CD4-positive, alpha-beta T cell (primary cell): Measurements from ENCODE around the gene PTPRE. TPM values are rescaled to one million over a fixed set of nuclear protein-coding genes. Genes with fewer than 3 reads are reported as not detected.

Experiments
- ATAC-seq: fragments of 200-7000 bp; cut with Tn5 transposase; one replicate; pipeline ENCODE4 v1.10.0; 2022; ENCODE audit warnings: mild to moderate bottlenecking; ENCODE audit not compliant: poor library complexity
- CTCF ChIA-PET: fragments of 350-600 bp; sonication (Branson Sonifier 250); formaldehyde crosslinking; loops from one replicate; lab custom pipeline; 2021; ENCODE audit warnings: antibody characterized with exemption, inconsistent platforms; lab: Charles Lee
- POLR2A ChIA-PET: fragments of 350-600 bp; sonication (Branson Sonifier 250); formaldehyde crosslinking; loops from one replicate; lab custom pipeline; 2021; ENCODE audit warnings: antibody characterized with exemption, inconsistent platforms; lab: Charles Lee
- DNase-seq, 14 experiments: peaks; one replicate each; pipeline ENCODE4 v3.0.0-alpha.2; 2013 to 2020; ENCODE audit warnings: mixed read lengths in 2 of 14
- H3K27ac ChIP-seq, 2 donors: one replicate each; pipeline versions ENCODE4 v1.5.1 to v1.7.0; 2013; ENCODE audit warnings: low read length in 2 of 2, low read depth in 1 of 2, mild to moderate bottlenecking in 1 of 2
- H3K27me3 ChIP-seq, 2 experiments: 1 replicate in 1 of 2; 2 replicates in 1 of 2; pipeline versions ENCODE4 v1.6.1 to v1.7.0; 2013; ENCODE audit warnings: low read length in 2 of 2, control low read depth in 1 of 2, mild to moderate bottlenecking in 1 of 2, moderate library complexity in 1 of 2; ENCODE audit not compliant: insufficient read depth in 2 of 2, control insufficient read depth in 1 of 2
- H3K36me3 ChIP-seq: one replicate; pipeline ENCODE4 v1.6.1; 2013; ENCODE audit warnings: low read length, control low read depth; ENCODE audit not compliant: insufficient read depth
- H3K4me1 ChIP-seq: one replicate; pipeline ENCODE4 v1.6.1; 2013; ENCODE audit warnings: low read length, control low read depth; ENCODE audit not compliant: insufficient read depth
- H3K4me3 ChIP-seq: one replicate; pipeline ENCODE4 v1.5.1; 2013; ENCODE audit warnings: mild to moderate bottlenecking, low read length, moderate library complexity
- H3K9me3 ChIP-seq, 2 experiments: 1 replicate in 1 of 2; 2 replicates in 1 of 2; pipeline versions ENCODE4 v1.6.1 to v1.7.0; 2013; ENCODE audit warnings: low read length in 2 of 2, mild to moderate bottlenecking in 2 of 2, control low read depth in 1 of 2, moderate library complexity in 1 of 2; ENCODE audit not compliant: control insufficient read depth in 1 of 2, insufficient read depth in 1 of 2
- H3K27ac Mint-ChIP-seq: one replicate; pipeline ENCODE4 v1.8.0; 2020; ENCODE audit warnings: mixed read lengths
- H3K27me3 Mint-ChIP-seq: one replicate; pipeline ENCODE4 v1.8.0; 2021; ENCODE audit warnings: mixed read lengths
- H3K36me3 Mint-ChIP-seq: one replicate; pipeline ENCODE4 v1.8.0; 2021; ENCODE audit warnings: low read depth, mixed read lengths
- H3K4me1 Mint-ChIP-seq: one replicate; pipeline ENCODE4 v1.8.0; 2021; ENCODE audit warnings: low read depth, mixed read lengths
- H3K4me3 Mint-ChIP-seq: one replicate; pipeline ENCODE4 v1.8.0; 2020; ENCODE audit warnings: mild to moderate bottlenecking, mixed read lengths
- H3K9me3 Mint-ChIP-seq: one replicate; pipeline ENCODE4 v1.8.0; 2020; ENCODE audit warnings: mixed read lengths
- CTCF ChIP-seq: fragments of 200-600 bp; IDR thresholded peaks from one replicate; pipeline ENCODE4 v1.8.0; 2022; ENCODE audit warnings: antibody characterized with exemption, mild to moderate bottlenecking
- intact Hi-C, 2 experiments: fragments of 100-400 bp; cut with DNase I in 1 of 2; cut with micrococcal nuclease in 1 of 2; formaldehyde crosslinking; loops; one replicate each; pipeline versions ENCODE4 v1.15.1 to v1.9.0; 2023 to 2025; cut with DNase I, micrococcal nuclease
- total RNA-seq, 174 experiments: library from RNA in 2 of 174; stranded (reverse) in 2 of 174; gene quantifications; one replicate each; pipeline ENCODE4 v1.2.3 and lab custom pipeline; 2021 to 2026

The PTPRE gene
- total RNA-seq, 2 experiments from 2014 or later, result 47.6 to 55.1 TPM

DNA sequence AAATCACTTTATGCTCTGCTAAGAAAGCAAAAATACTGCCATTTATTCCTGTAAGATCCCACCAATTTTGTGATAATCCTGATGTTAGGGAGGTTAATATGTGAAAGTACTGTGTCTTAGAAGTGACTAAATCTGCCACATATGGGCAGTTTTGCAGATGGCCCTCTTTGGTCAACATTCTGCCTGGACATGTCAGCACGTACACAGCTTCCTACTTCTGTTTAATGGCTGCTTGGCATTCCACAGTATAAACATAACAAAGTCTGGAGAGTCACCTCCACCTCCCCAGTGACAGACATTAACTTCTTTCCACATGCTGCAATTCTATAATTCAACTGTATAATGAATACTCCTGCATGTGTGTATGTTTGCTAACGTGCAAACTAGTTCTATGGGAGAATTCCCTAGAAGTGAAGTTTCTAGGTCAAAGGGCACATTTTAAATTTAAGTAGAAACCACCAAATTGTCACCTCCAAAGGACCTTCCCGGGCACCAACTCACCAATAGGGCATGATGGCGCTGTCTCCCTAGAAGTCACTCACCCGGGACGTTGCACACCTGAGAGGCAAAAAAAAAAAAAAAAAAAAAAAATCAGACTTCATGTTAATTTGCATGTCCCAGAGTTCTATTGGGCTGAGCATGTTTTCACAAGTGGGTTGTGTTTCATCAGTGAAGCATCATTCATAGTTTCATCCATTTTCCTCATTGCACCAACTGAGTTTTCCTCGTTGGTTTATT lies 180.4 kb downstream of the PTPRE start:
- Histone ChIP-seq H3K4me3 (no peak overlapping the region), H3K36me3 (peaks cover 29% of the 10 kb centered on the region), H3K4me1 (peaks cover 5% of the 10 kb centered on the region), H3K9me3 (no peaks in the 10 kb centered on the region), H3K27ac (no peak overlapping the region), H3K27me3 (no peaks in the 10 kb centered on the region)
- ATAC-seq, result no peak
- TF ChIP-seq CTCF, result no peak
- POLR2A ChIA-PET, result no interaction called here
- Mint-ChIP-seq H3K27me3 (no peaks in the 10 kb centered on the region), H3K4me3 (no peak overlapping the region), H3K27ac (no peak overlapping the region), H3K36me3 (peaks cover 25% of the 10 kb centered on the region), H3K4me1 (no peaks in the 10 kb centered on the region), H3K9me3 (no peaks in the 10 kb centered on the region)
- CTCF ChIA-PET, result no interaction called here
- peak in 3 of 14 experiments; percentile 23 to 47 (median 23) for DNase-seq
- intact Hi-C loops, result no loop called here

DNA sequence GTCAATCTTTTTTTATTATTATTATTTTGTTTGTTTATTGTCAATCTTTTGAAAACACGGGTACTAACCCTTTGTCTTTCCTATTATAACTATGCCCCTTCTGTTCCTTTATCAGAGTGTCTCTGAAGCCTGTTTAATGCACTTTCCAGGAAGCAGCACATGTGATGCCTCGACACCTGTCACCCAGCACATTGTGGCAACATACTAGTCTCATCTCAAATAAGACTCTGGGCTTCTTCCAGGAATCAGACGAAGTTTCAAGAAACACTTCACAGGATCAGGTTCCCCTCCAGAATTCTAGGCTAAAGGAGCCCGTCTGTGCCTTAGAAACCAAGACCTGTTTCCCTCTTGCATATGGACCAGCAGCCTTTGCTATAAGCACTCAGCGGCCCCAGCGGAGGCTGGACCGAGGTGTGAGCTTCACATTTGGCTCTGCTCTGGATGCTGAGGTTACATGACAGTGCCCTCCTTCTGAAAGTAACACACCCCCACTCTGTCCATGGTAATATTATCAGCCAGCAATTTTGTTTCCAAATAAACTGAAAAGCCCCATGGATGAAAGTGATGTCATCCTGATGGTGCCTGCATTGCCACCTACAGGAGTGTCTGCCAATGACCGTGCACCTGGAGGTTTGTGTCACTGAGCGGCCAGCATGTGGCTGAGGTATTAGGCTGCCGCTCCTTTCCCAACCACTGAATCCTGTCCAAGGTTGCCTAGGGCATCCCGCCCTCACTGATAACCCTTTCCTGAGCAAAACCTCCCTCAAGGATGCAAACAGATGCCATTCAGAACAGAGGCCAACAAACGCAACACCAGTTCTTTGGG lies 181.2 kb downstream of the PTPRE start:
- H3K27ac ChIP-seq, result no peak overlapping the region
- ChIA-PET POLR2A (no interaction called here), CTCF (no interaction called here)
- no peaks in the 10 kb centered on the region for H3K27me3 ChIP-seq
- ATAC-seq (no peak), DNase-seq (no peak)
- Mint-ChIP-seq H3K27me3 (no peaks in the 10 kb centered on the region), H3K36me3 (peaks cover 25% of the 10 kb centered on the region), H3K27ac (no peak overlapping the region), H3K4me1 (no peaks in the 10 kb centered on the region), H3K9me3 (no peaks in the 10 kb centered on the region), H3K4me3 (no peak overlapping the region)
- H3K36me3 ChIP-seq, result peaks cover 21% of the 10 kb centered on the region
- H3K4me1 ChIP-seq, result peaks cover 5% of the 10 kb centered on the region
- intact Hi-C loops, result no loop called here
- no peak for TF ChIP-seq CTCF
- H3K9me3 ChIP-seq, result no peaks in the 10 kb centered on the region
- H3K4me3 ChIP-seq, result no peak overlapping the region

DNA sequence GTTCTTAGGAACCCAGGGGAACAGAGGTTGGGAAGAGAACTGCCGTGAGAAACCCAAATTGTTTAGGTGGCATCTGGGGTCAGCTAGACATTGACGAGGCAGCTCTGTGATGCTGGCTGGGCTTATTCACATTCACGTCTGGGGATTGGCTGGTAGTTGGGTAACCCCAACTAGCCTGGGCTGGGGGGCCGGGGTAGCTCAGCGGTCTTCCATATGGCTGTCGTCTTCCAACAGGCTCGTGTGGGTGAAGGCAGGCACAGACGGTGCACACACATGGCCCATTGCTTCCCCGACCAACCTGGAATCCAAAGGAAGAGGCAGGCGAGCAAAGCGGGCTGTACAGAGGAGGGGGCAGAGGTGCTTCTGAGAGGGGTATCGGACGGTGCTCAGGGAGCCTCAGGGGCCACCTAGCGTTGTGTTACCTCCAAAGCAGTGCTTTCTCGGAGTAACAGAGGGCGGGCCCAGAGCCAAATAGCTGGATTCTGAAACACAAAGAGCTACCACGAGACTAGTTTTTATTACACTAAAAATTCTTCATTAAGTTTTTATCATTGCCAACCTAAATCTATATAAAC lies 184.8 kb downstream of the PTPRE start:
- Histone ChIP-seq H3K4me3 (no peak overlapping the region), H3K36me3 (no peaks in the 10 kb centered on the region), H3K4me1 (peaks cover 23% of the 10 kb centered on the region), H3K9me3 (no peaks in the 10 kb centered on the region), H3K27me3 (no peaks in the 10 kb centered on the region), H3K27ac (no peak overlapping the region)
- Mint-ChIP-seq H3K36me3 (no peaks in the 10 kb centered on the region), H3K27me3 (no peaks in the 10 kb centered on the region), H3K9me3 (no peaks in the 10 kb centered on the region), H3K4me3 (no peak overlapping the region), H3K4me1 (peaks cover 16% of the 10 kb centered on the region), H3K27ac (no peak overlapping the region)
- TF ChIP-seq CTCF, result no peak
- DNase-seq (no peak), ATAC-seq (no peak)
- POLR2A ChIA-PET, result no interaction called here
- intact Hi-C loops, result no loop called here
- CTCF ChIA-PET, result no interaction called here
